Fibroblast of the aortic adventitia (primary cell): ENCODE data around the gene USO1. TPM values are rescaled to one million over a fixed set of nuclear protein-coding genes. Genes with fewer than 3 reads are reported as not detected.

Source experiments
- DNase-seq: peaks from one replicate; pipeline ENCODE4 v3.0.0-alpha.2; 2010; ENCODE audit warnings: low read depth
- H3K4me3 ChIP-seq: 2 replicates; pipeline ENCODE4 v1.5.1; 2011; ENCODE audit warnings: low read depth, mild to moderate bottlenecking, control low read depth, low read length, moderate library complexity
- total RNA-seq: library from RNA; depleted of rRNA; stranded (reverse); fragments of >200 nt; gene quantifications from 2 replicates; pipeline ENCODE4 v1.2.3, GENCODE V29; 2012; ENCODE audit warnings: low replicate concordance
- TF ChIP-seq, protein P1 (sequence below): IDR thresholded peaks from 2 replicates; pipeline ENCODE4 v1.5.1; 2011; ENCODE audit warnings: mild to moderate bottlenecking, low read length, control low read depth, inconsistent platforms; ENCODE audit not compliant: insufficient read depth

USO1 gene
- total RNA-seq, 1 donor, result 124 TPM

- DNase-seq, result no peak
- TF ChIP-seq, protein P1, sequence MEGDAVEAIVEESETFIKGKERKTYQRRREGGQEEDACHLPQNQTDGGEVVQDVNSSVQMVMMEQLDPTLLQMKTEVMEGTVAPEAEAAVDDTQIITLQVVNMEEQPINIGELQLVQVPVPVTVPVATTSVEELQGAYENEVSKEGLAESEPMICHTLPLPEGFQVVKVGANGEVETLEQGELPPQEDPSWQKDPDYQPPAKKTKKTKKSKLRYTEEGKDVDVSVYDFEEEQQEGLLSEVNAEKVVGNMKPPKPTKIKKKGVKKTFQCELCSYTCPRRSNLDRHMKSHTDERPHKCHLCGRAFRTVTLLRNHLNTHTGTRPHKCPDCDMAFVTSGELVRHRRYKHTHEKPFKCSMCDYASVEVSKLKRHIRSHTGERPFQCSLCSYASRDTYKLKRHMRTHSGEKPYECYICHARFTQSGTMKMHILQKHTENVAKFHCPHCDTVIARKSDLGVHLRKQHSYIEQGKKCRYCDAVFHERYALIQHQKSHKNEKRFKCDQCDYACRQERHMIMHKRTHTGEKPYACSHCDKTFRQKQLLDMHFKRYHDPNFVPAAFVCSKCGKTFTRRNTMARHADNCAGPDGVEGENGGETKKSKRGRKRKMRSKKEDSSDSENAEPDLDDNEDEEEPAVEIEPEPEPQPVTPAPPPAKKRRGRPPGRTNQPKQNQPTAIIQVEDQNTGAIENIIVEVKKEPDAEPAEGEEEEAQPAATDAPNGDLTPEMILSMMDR, result no peak
- no peak overlapping the region for H3K4me3 ChIP-seq
Measured at GRCh38 chr4:75834095-75834771, 109.9 kb downstream of the USO1 start.

- TF ChIP-seq, protein P1, result no peak
- H3K4me3 ChIP-seq, result no peak overlapping the region
- peak; percentile 21 for DNase-seq
Measured at GRCh38 chr4:75834772-75835154, 110.4 kb downstream of the USO1 start.

- H3K4me3 ChIP-seq, result no peak overlapping the region
- no peak for DNase-seq
- TF ChIP-seq, protein P1, result no peak
Measured at GRCh38 chr4:75841641-75842520, 117.5 kb downstream of the USO1 start.

GRCh38 chr4:75843596-75843995, 119.2 kb downstream of the USO1 start:
- DNase-seq, result no peak
- no peak overlapping the region for H3K4me3 ChIP-seq

GRCh38 chr4:75844151-75844662, 119.8 kb downstream of the USO1 start:
- H3K4me3 ChIP-seq, result no peak overlapping the region
- peak; percentile 98 for DNase-seq
- TF ChIP-seq, protein P1, result no peak

More at GRCh38 chr4:75843596-75843995, 119.2 kb downstream of the USO1 start:
- TF ChIP-seq, protein P1, result no peak

DNA sequence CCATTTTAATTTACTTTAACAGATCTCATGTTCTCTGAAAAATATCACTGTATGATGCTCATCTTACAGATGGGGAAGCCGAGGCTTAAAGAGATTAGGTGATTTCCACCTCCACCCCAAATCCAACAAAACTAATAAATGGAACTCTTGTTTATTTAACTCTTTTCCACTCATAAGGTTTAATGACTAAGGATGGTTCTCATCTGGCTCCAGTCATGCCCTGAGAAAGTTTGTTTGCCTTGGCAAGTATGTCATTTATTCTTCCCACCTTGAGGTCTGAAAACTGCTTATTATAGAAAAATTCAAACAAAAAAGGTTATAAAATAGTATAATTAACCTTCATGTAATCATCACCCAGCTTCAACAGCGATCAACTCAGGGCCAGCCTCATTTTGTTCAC, 121.6 kb downstream of the USO1 start:
- no peak overlapping the region for H3K4me3 ChIP-seq
- TF ChIP-seq, protein P1, result no peak
- DNase-seq, result peak; percentile 16
